Aorta (tissue), 5 donors: Measurements from ENCODE around the gene PALMD. TPM values are rescaled to one million over a fixed set of nuclear protein-coding genes. Genes with fewer than 3 reads are reported as not detected.

Source experiments
- ATAC-seq: fragments of 200-7000 bp; cut with Tn5 transposase; one replicate; pipeline ENCODE4 v1.9.1; 2022; ENCODE audit warnings: moderate library complexity; ENCODE audit not compliant: low FRiP score
- DNase-seq, 2 donors: peaks; one replicate each; pipeline ENCODE4 v3.0.0-alpha.2; 2020
- H3K27ac ChIP-seq, 2 donors: one replicate each; pipeline ENCODE4 v1.5.1; 2013; ENCODE audit warnings: low read length in 2 of 2, mild to moderate bottlenecking in 2 of 2, moderate library complexity in 2 of 2, control low read depth in 1 of 2, inconsistent platforms in 1 of 2, low read depth in 1 of 2
- H3K27me3 ChIP-seq, 2 donors: one replicate each; pipeline ENCODE4 v1.6.1; 2013; ENCODE audit warnings: control low read depth in 1 of 2, low read length in 1 of 2, mild to moderate bottlenecking in 1 of 2, moderate library complexity in 1 of 2; ENCODE audit not compliant: insufficient read depth in 2 of 2, control insufficient read depth in 1 of 2
- H3K36me3 ChIP-seq, 2 donors: one replicate each; pipeline ENCODE4 v1.6.1; 2013; ENCODE audit warnings: control low read depth in 1 of 2, low read length in 1 of 2, mild to moderate bottlenecking in 1 of 2; ENCODE audit not compliant: insufficient read depth in 2 of 2, control insufficient read depth in 1 of 2
- H3K4me1 ChIP-seq, 2 donors: one replicate each; pipeline ENCODE4 v1.6.1; 2013; ENCODE audit warnings: low read length in 2 of 2, control low read depth in 1 of 2, mild to moderate bottlenecking in 1 of 2, moderate library complexity in 1 of 2; ENCODE audit not compliant: insufficient read depth in 2 of 2, control insufficient read depth in 1 of 2
- H3K4me3 ChIP-seq, 2 donors: one replicate each; pipeline ENCODE4 v1.5.1; 2013; ENCODE audit warnings: low read length in 2 of 2, control low read depth in 1 of 2, mild to moderate bottlenecking in 1 of 2
- H3K9me3 ChIP-seq: one replicate; pipeline ENCODE4 v1.6.1; 2013; ENCODE audit warnings: mild to moderate bottlenecking, low read length; ENCODE audit not compliant: control insufficient read depth
- WGBS, 2 donors: extraction: QIAGEN DNeasy Blood & Tissue Kit; methylation state at CpG; one replicate each; pipeline ENCODE4 v1.1.7; 2013; 5-methylcytosine and 5-hydroxymethylcytosine counted together
- intact Hi-C, 2 donors: fragments of 100-400 bp; cut with DNase I; formaldehyde crosslinking; loops; one replicate each; pipeline versions ENCODE4 v1.14.2 to v1.15.0; 2022
- polyA plus RNA-seq, 2 donors: library from polyadenylated mRNA; stranded (reverse); fragments of 200-250 nt; gene quantifications; one replicate each; pipeline ENCODE4 v1.2.3, GENCODE V29; 2013
- total RNA-seq, 2 donors: library from RNA; stranded (reverse); fragmentation: NEBNext Ultra II Directional; extraction: Animal tissue kit (Norgen Biotek cat#: 25700); gene quantifications; one replicate each; pipeline ENCODE4 v1.2.1, GENCODE V29; 2021
- donor health status: healthy with polysubstance abuse.
- donor health status: Bipolar disorder and iron deficiency.
- donor health status: DM: no; HTN: no; CAD: no.
- donor health status: DM: no; HTN: no; CAD: no.
- donor health status: DM: yes; HTN: yes; CAD: no.

The PALMD gene
- total and polyA plus RNA-seq, 4 donors = 2.7 to 40.0 (median 15.3) TPM

DNA sequence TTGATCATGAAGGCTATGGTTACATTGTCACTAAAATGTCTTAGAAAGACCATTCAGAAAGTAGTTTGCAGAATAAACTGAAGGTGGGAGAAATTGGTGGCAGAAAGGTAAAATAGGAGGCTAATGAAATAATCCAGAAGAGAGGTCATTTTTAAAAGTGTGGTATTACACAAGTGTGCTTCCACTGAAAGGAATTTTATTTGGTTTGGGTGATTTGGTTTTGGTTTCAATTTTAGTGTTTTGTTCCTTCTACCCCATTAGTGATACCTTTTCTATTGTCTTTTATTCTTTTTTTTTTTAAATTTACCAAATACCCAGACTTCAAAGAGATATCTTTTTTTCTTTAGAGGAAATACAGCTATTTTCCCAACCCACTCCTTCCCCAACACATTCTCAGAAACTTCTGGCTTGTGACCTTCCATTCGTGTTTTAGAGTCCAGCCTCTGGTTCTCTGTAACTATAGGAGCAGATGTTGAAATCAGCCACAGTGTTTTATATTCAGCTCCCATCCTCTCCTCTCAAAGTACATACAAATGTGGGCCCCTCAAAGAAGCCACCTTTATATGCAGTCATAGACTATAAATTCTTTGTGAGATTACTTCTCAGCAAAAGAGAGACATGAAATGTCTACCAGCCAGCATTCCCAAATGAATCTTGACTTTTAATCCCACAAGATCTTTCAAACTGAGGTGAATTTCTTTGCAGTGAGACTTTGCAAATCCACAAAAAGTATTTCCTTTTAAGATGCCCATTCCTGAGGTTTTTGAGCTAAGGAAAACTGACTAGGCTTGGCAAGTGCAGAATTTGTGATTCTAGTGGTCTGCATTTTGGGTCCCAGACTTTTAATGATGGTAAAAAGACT lies 42.0 kb upstream of the PALMD start:
- DNase-seq = no peak
- Histone ChIP-seq H3K4me1 (no peaks in the 10 kb centered on the region), H3K27me3 (no peaks in the 10 kb centered on the region), H3K4me3 (no peak overlapping the region), H3K9me3 (no peaks in the 10 kb centered on the region), H3K27ac (no peak overlapping the region), H3K36me3 (no peaks in the 10 kb centered on the region)
- ATAC-seq = no peak
- intact Hi-C loops = no loop called here
- WGBS, 2 donors = 44 to 48% methylated on average over 1 of the region's 1 CpG

GRCh38 chr1:99606306-99606705 lies 39.6 kb upstream of the PALMD start:
- Histone ChIP-seq H3K27me3 (no peaks in the 10 kb centered on the region), H3K4me1 (no peaks in the 10 kb centered on the region), H3K4me3 (no peak overlapping the region), H3K36me3 (no peaks in the 10 kb centered on the region), H3K9me3 (no peaks in the 10 kb centered on the region), H3K27ac (no peak overlapping the region)
- DNase-seq (no peak), ATAC-seq (no peak)
- intact Hi-C loops = no loop called here
- 78 to 84% methylated on average over 2 of the region's 2 CpGs for WGBS, 2 donors

GRCh38 chr1:99607590-99607989 lies 38.3 kb upstream of the PALMD start:
- intact Hi-C loops = no loop called here
- WGBS, 2 donors = 93 to 100% methylated on average over 1 of the region's 1 CpG
- Histone ChIP-seq H3K27me3 (no peaks in the 10 kb centered on the region), H3K27ac (no peak overlapping the region), H3K4me3 (no peak overlapping the region), H3K36me3 (no peaks in the 10 kb centered on the region), H3K4me1 (no peaks in the 10 kb centered on the region), H3K9me3 (no peaks in the 10 kb centered on the region)
- DNase-seq (no peak), ATAC-seq (no peak)

GRCh38 chr1:99608058-99608457 lies 37.9 kb upstream of the PALMD start:
- no peak for ATAC-seq
- H3K27me3 ChIP-seq = no peaks in the 10 kb centered on the region
- no peaks in the 10 kb centered on the region for H3K36me3 ChIP-seq
- no peak overlapping the region for H3K27ac ChIP-seq
- H3K4me1 ChIP-seq = no peaks in the 10 kb centered on the region
- intact Hi-C loops = no loop called here
- H3K4me3 ChIP-seq = no peak overlapping the region
- WGBS, 2 donors = 80 to 82% methylated on average over 2 of the region's 2 CpGs
- no peak for DNase-seq
- H3K9me3 ChIP-seq = no peaks in the 10 kb centered on the region

DNA sequence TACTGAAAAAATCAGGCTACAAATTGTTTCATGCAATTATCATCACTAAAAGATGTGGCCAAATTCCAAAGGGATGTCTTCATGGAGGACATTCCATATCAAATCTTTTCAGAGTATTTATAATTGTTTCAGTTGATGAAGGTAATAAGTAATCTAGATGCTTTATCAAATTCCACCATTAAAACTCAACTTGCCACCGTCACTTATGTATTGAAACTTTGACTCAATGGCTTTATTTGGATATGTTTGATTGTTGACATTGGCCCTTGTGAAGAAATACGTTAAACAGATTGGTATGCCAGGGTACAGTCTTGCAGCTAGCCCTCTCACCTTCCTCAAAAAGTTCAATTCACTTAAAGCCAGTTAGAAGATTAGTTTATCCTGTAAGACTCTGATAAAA lies 32.2 kb upstream of the PALMD start:
- no peak for DNase-seq
- Histone ChIP-seq H3K27me3 (no peaks in the 10 kb centered on the region), H3K4me1 (no peaks in the 10 kb centered on the region), H3K36me3 (no peaks in the 10 kb centered on the region), H3K9me3 (no peaks in the 10 kb centered on the region), H3K27ac (no peak overlapping the region), H3K4me3 (no peak overlapping the region)
- no peak for ATAC-seq
- intact Hi-C loops = no loop called here
- WGBS, 2 donors = 17 to 29% methylated on average over 2 of the region's 2 CpGs

- no peak for ATAC-seq
- intact Hi-C loops = no loop called here
- Histone ChIP-seq H3K27ac (no peak overlapping the region), H3K9me3 (no peaks in the 10 kb centered on the region), H3K36me3 (no peaks in the 10 kb centered on the region), H3K4me3 (no peak overlapping the region), H3K4me1 (no peaks in the 10 kb centered on the region), H3K27me3 (no peaks in the 10 kb centered on the region)
- DNase-seq = no peak
These were observed 31.2 kb upstream of the PALMD start for GRCh38 chr1:99614728-99615127.

DNA sequence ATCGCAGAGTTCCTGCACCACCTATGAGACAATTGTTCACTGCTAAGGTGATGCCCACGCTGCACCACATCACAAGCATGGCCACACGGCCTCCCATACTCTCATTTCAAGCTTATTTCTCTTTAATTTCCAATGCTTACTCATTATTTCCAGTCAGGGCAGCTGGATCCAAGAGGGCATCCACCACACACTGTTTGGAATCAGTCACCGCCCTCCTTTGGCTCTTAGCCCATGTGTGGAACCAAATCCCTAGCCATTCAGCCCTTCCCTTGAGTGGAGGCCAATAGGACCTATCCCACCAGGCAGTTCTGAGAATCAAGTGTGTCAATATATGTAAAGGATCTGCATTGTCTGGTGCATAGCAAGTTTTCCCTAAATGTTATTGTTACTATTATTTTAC lies 26.3 kb upstream of the PALMD start:
- no peak overlapping the region for H3K4me3 ChIP-seq
- intact Hi-C loops = no loop called here
- no peaks in the 10 kb centered on the region for H3K9me3 ChIP-seq
- DNase-seq (no peak), ATAC-seq (no peak)
- H3K27ac ChIP-seq = no peak overlapping the region
- no peaks in the 10 kb centered on the region for H3K4me1 ChIP-seq
- H3K36me3 ChIP-seq = no peaks in the 10 kb centered on the region
- no peaks in the 10 kb centered on the region for H3K27me3 ChIP-seq
- 85 to 89% methylated on average over 4 of the region's 4 CpGs for WGBS, 2 donors

DNA sequence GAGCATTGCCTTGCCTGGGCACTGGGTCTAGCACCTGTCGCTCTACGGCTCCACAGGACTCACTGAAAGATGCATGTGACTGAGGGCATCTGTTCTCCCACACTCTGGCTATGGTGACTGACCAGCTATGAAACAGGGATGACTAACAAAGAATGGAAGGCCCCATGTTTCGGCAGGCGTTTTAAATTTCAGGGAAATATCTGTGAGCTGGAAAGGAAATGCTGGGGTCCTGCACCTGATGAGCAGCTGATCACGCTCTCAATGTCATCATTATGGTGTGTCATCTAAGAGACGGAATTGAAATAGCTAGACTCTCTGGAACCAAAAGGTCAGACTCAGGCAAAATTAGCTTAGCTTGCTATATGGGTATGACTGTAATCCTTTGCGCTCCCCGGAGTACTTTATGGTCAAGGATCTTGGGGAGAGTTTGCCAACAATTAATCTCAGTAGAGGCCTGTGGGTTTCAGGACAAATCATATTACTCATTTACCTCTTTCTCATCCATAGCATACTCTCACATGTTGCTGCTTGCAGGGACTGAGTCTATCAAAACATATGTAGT lies 24.5 kb upstream of the PALMD start:
- WGBS, 2 donors = 93 to 95% methylated on average over 8 of the region's 8 CpGs
- peaks cover 1% of the 10 kb centered on the region for H3K9me3 ChIP-seq
- no peak overlapping the region for H3K4me3 ChIP-seq
- no peaks in the 10 kb centered on the region for H3K27me3 ChIP-seq
- DNase-seq = no peak
- no peak for ATAC-seq
- intact Hi-C loops = no loop called here
- no peak overlapping the region for H3K27ac ChIP-seq
- no peaks in the 10 kb centered on the region for H3K36me3 ChIP-seq
- no peaks in the 10 kb centered on the region for H3K4me1 ChIP-seq

GRCh38 chr1:99622702-99623347 lies 23.1 kb upstream of the PALMD start:
- WGBS, 2 donors = 82 to 92% methylated on average over 4 of the region's 4 CpGs
- intact Hi-C loops = no loop called here
- peaks cover 1% of the 10 kb centered on the region for H3K9me3 ChIP-seq
- H3K4me3 ChIP-seq = no peak overlapping the region
- ATAC-seq (no peak), DNase-seq (no peak)
- H3K4me1 ChIP-seq = no peaks in the 10 kb centered on the region
- no peaks in the 10 kb centered on the region for H3K27me3 ChIP-seq
- no peak overlapping the region for H3K27ac ChIP-seq
- no peaks in the 10 kb centered on the region for H3K36me3 ChIP-seq
